Mesangial cell (primary cell): ENCODE results near the gene KHK. TPM values are rescaled to one million over a fixed set of nuclear protein-coding genes. Genes with fewer than 3 reads are reported as not detected.

Experiments used
- total RNA-seq: library from RNA; depleted of rRNA; stranded (reverse); fragments of >200 nt; gene quantifications from 2 replicates; pipeline ENCODE4 v1.2.3, GENCODE V29; 2015

KHK gene
- 2.5 and 5.4 TPM in 2 replicates for total RNA-seq

GRCh38 chr2:27086724-27087593 is at the start of gene KHK:
TSS of gene KHK (plus strand) at chr2:27086772. CDS start at chr2:27087260, 488 bp downstream.

GRCh38 chr2:27050996-27051901 is 35.3 kb upstream of the KHK start, which contains the start of gene AGBL5:
TSS of gene AGBL5 (plus strand) at chr2:27051668. CDS start at chr2:27052959, 1,291 bp downstream.

GRCh38 chr2:27071277-27071989 is 15.1 kb upstream of the KHK start, which contains the start of gene OST4:
TSS of gene OST4 (minus strand) at chr2:27071654.

GRCh38 chr2:27078267-27079194 is 8.0 kb upstream of the KHK start, which contains the start of gene EMILIN1:
TSS of gene EMILIN1 (plus strand) at chr2:27078615. CDS start at chr2:27079066, 451 bp downstream.

GRCh38 chr2:27118525-27119329 is 32.2 kb downstream of the KHK start, which contains the start of gene CGREF1:
TSS of gene CGREF1 (minus strand) at chr2:27119128. CDS start at chr2:27104366, 14,762 bp downstream.

GRCh38 chr2:27123302-27124150 is 37.0 kb downstream of the KHK start, which contains the start of gene ABHD1:
TSS of gene ABHD1 (plus strand) at chr2:27123815. CDS start at chr2:27123949, 134 bp downstream.

GRCh38 chr2:27133905-27134780 is 47.6 kb downstream of the KHK start, which contains the start of gene PREB:
TSS of gene PREB (minus strand) at chr2:27134636. CDS start at chr2:27134421, 215 bp downstream.

GRCh38 chr2:27139310-27139709 is 52.7 kb downstream of the KHK start, which contains the start of gene PRR30:
TSS of gene PRR30 (minus strand) at chr2:27139410. CDS start at chr2:27138329, 1,081 bp downstream.

GRCh38 chr2:27148801-27149439 is 62.3 kb downstream of the KHK start, which contains the start of gene TCF23:
TSS of gene TCF23 (plus strand) at chr2:27149004. CDS start at chr2:27149134, 130 bp downstream.

Other genes with a start within 250 kb of the KHK start
- 0.16 TPM in 1 of 2 replicates, not detected in the other for gene DPYSL5, start 238.6 kb upstream of the KHK start, total RNA-seq
- gene MAPRE3, start 116.1 kb upstream of the KHK start, total RNA-seq: 1.3 and 2.0 TPM in 2 replicates
- 44.6 and 49.4 TPM in 2 replicates for gene TMEM214, start 53.8 kb upstream of the KHK start, total RNA-seq
- gene AGBL5, start 35.1 kb upstream of the KHK start, total RNA-seq: 18.1 and 33.8 TPM in 2 replicates
- gene OST4, start 15.1 kb upstream of the KHK start, total RNA-seq: 419 and 436 TPM in 2 replicates
- 15.2 and 79.6 TPM in 2 replicates for gene EMILIN1, start 8.2 kb upstream of the KHK start, total RNA-seq
- 2.4 and 2.5 TPM in 2 replicates for gene CGREF1, start 32.4 kb downstream of the KHK start, total RNA-seq
- gene ABHD1, start 37.0 kb downstream of the KHK start, total RNA-seq: 0.16 and 0.89 TPM in 2 replicates
- gene PREB, start 47.9 kb downstream of the KHK start, total RNA-seq: 41.6 and 72.5 TPM in 2 replicates
- gene PRR30, start 52.6 kb downstream of the KHK start, total RNA-seq: not detected in 2 replicates
- not detected in 2 replicates for gene TCF23, start 62.2 kb downstream of the KHK start, total RNA-seq
- gene ATRAID, start 125.3 kb downstream of the KHK start, total RNA-seq: 164 and 249 TPM in 2 replicates
- gene SLC5A6, start 125.5 kb downstream of the KHK start, total RNA-seq: 28.4 and 63.9 TPM in 2 replicates
- 66.8 and 124 TPM in 2 replicates for gene CAD, start 130.6 kb downstream of the KHK start, total RNA-seq
- under 0.01 TPM in 1 of 2 replicates, not detected in the other for gene SLC30A3, start 176.3 kb downstream of the KHK start, total RNA-seq
- not detected in 2 replicates for gene DNAJC5G, start 188.7 kb downstream of the KHK start, total RNA-seq
- gene TRIM54, start 195.7 kb downstream of the KHK start, total RNA-seq: not detected in 2 replicates
- gene UCN, start 221.7 kb downstream of the KHK start, total RNA-seq: 0.65 and 0.76 TPM in 2 replicates
- gene MPV17, start 236.3 kb downstream of the KHK start, total RNA-seq: 79.0 and 79.9 TPM in 2 replicates